HepG2 (cell line): ENCODE measurements around the gene EGLN1. TPM values are rescaled to one million over a fixed set of nuclear protein-coding genes. Genes with fewer than 3 reads are reported as not detected.

Source experiments
- ATF2 ChIP-seq: sonication (generic); formaldehyde crosslinking; IDR thresholded peaks from 2 replicates; pipeline ENCODE4 v1.4.0; 2020; ENCODE audit warnings: missing genetic modification reagents
- BRF2 ChIP-seq: sonication (generic); formaldehyde crosslinking; IDR thresholded peaks from 2 replicates; pipeline ENCODE4 v1.8.1; 2022; ENCODE audit warnings: mild to moderate bottlenecking, missing genetic modification reagents
- CBX1 ChIP-seq: IDR thresholded peaks from one replicate; pipeline ENCODE4 v1.6.1; 2016; ENCODE audit warnings: antibody characterized with exemption, low read depth
- CBX5 ChIP-seq: sonication (generic); formaldehyde crosslinking; IDR thresholded peaks from 2 replicates; pipeline ENCODE4 v1.4.0; 2020; ENCODE audit warnings: missing genetic modification reagents, borderline replicate concordance
- CCDC6 ChIP-seq: sonication (generic); formaldehyde crosslinking; IDR thresholded peaks from 2 replicates; pipeline ENCODE4 v1.8.1; 2022; ENCODE audit warnings: mild to moderate bottlenecking, missing genetic modification reagents, moderate library complexity
- KAT2B ChIP-seq: fragments of 150-350 bp; IDR thresholded peaks from 2 replicates; pipeline ENCODE4 v1.6.1; 2014; ENCODE audit warnings: low read depth, low read length, borderline replicate concordance
- KLF12 ChIP-seq: sonication (generic); formaldehyde crosslinking; IDR thresholded peaks from 2 replicates; pipeline ENCODE4 v1.4.0; 2020; ENCODE audit warnings: missing genetic modification reagents, borderline replicate concordance
- NR1H2 ChIP-seq: sonication (generic); formaldehyde crosslinking; IDR thresholded peaks from 2 replicates; pipeline ENCODE4 v1.8.1; 2022; ENCODE audit warnings: low read depth, missing genetic modification reagents, borderline replicate concordance
- RARA ChIP-seq: IDR thresholded peaks from 2 replicates; pipeline ENCODE4 v1.6.1; 2016; ENCODE audit warnings: missing genetic modification reagents, missing compliant biosample characterization
- RCOR2 ChIP-seq: IDR thresholded peaks from 2 replicates; pipeline ENCODE4 v1.6.1; 2016; ENCODE audit warnings: missing biosample characterization, missing genetic modification reagents
- RORA ChIP-seq: sonication (generic); formaldehyde crosslinking; IDR thresholded peaks from 2 replicates; pipeline ENCODE4 v1.5.0; 2020; ENCODE audit warnings: mild to moderate bottlenecking, missing genetic modification reagents, moderate library complexity
- SIX4 ChIP-seq: sonication (generic); formaldehyde crosslinking; IDR thresholded peaks from 2 replicates; pipeline ENCODE4 v1.4.0; 2020; ENCODE audit warnings: missing genetic modification reagents
- SKI ChIP-seq: fragments of 450-650 bp; IDR thresholded peaks from one replicate; pipeline ENCODE4 v1.6.1; 2018; ENCODE audit warnings: mild to moderate bottlenecking; ENCODE audit not compliant: partially characterized antibody
- SNAI1 ChIP-seq: sonication (generic); formaldehyde crosslinking; IDR thresholded peaks from 2 replicates; pipeline ENCODE4 v1.5.0; 2020; ENCODE audit warnings: mild to moderate bottlenecking, missing genetic modification reagents, borderline replicate concordance
- SPEN ChIP-seq: sonication (generic); formaldehyde crosslinking; IDR thresholded peaks from 2 replicates; pipeline ENCODE4 v1.5.1; 2020; ENCODE audit warnings: low read depth, mild to moderate bottlenecking, missing genetic modification reagents
- TFAP4 ChIP-seq: sonication (generic); IDR thresholded peaks from 2 replicates; pipeline ENCODE4 v1.6.1; 2016; ENCODE audit warnings: low read depth, borderline replicate concordance
- THRA ChIP-seq: sonication (generic); formaldehyde crosslinking; IDR thresholded peaks from 2 replicates; pipeline ENCODE4 v1.4.0; 2020; ENCODE audit warnings: missing genetic modification reagents, borderline replicate concordance
- ZBTB44 ChIP-seq: sonication (generic); formaldehyde crosslinking; IDR thresholded peaks from 2 replicates; pipeline ENCODE4 v1.4.0; 2020; ENCODE audit warnings: missing genetic modification reagents
- ZHX1 ChIP-seq: sonication (generic); formaldehyde crosslinking; IDR thresholded peaks from 2 replicates; pipeline ENCODE4 v1.8.1; 2022; ENCODE audit warnings: low read depth, mild to moderate bottlenecking, missing genetic modification reagents
- polyA plus RNA-seq, 8 experiments: library from polyadenylated mRNA; depleted of rRNA in 3 of 8; stranded (reverse) in 7 of 8; unstranded in 1 of 8; fragments of >200 nt; fragmentation: Illumina TruSeq in 4 of 8; extraction: Trizol in 4 of 8; gene quantifications; 2 replicates each; pipeline versions ENCODE4 v1.2.1 to v1.2.3, GENCODE V29; 2011 to 2016; ENCODE audit warnings: low read depth in 4 of 8, missing spikeins in 1 of 8, mixed read lengths in 1 of 8; ENCODE audit not compliant: insufficient read depth in 1 of 8
- total RNA-seq, 5 experiments: library from RNA; depleted of rRNA; stranded (reverse); fragments of >200 nt; fragmentation: Illumina TruSeq; extraction: Trizol; gene quantifications; 2 replicates each; pipeline ENCODE4 v1.2.3, GENCODE V29; 2016; ENCODE audit warnings: low read depth in 1 of 5

Gene EGLN1
- total and polyA plus RNA-seq, 2 of the 13 experiments (the other 11 are each of a cell fraction or from before 2014, with no cell fraction given): 34.4 to 44.1 TPM

GRCh38 chr1:231421971-231422797, at the start of gene EGLN1 (continued):
- 0 out of 2 replicates have a peak, but pooled peaks have one; percentile 63 for TF ChIP-seq ZHX1
- TF ChIP-seq CBX5 (CRISPR knock-in tag): peak; percentile 79; the same call in 1 of the 2 replicates
- no peak; the same call in 1 of the 2 replicates for TF ChIP-seq ZBTB44 (CRISPR knock-in tag)
- TF ChIP-seq SIX4 (CRISPR knock-in tag): no peak; the same call in 1 of the 2 replicates
- TF ChIP-seq THRA (CRISPR knock-in tag): peak; percentile 43; the same call in 1 of the 2 replicates
- TF ChIP-seq CCDC6: peak; percentile 92
- TF ChIP-seq SKI: peak; percentile 41
- TF ChIP-seq KLF12 (CRISPR knock-in tag): peak; percentile 77; the same call in 1 of the 2 replicates
- peak; percentile 52 for TF ChIP-seq RARA (CRISPR knock-in tag)
- TF ChIP-seq RORA: no peak
- TF ChIP-seq SPEN (CRISPR knock-in tag): peak; percentile 85
- no peak for TF ChIP-seq CBX1
- no peak for TF ChIP-seq RCOR2 (CRISPR knock-in tag)
- no peak; the same call in 1 of the 2 replicates for TF ChIP-seq BRF2 (CRISPR knock-in tag)
- TF ChIP-seq TFAP4: no peak
- no peak for TF ChIP-seq SNAI1 (CRISPR knock-in tag)
- TF ChIP-seq NR1H2: no peak
- TF ChIP-seq KAT2B: no peak
- TF ChIP-seq ATF2 (CRISPR knock-in tag): peak; percentile 59
